K562 (cell line): ENCODE results near the gene NEMP1. TPM values are rescaled to one million over a fixed set of nuclear protein-coding genes. Genes with fewer than 3 reads are reported as not detected.

Source experiments
- ADNP ChIP-seq: fragments of 200-800 bp; sonication (Bioruptor generic); IDR thresholded peaks from 2 replicates; pipeline ENCODE4 v1.6.1; 2016; ENCODE audit warnings: missing genetic modification characterization, missing compliant biosample characterization
- BRF2 ChIP-seq: IDR thresholded peaks from 3 replicates; pipeline ENCODE4 v1.6.1; 2011; ENCODE audit warnings: borderline replicate concordance, mild to moderate bottlenecking; ENCODE audit not compliant: insufficient read length, insufficient read depth
- CBFA2T3 ChIP-seq: fragments of 450-650 bp; IDR thresholded peaks from 2 replicates; pipeline ENCODE4 v1.6.1; 2017
- CBX1 ChIP-seq: sonication (generic); IDR thresholded peaks from 2 replicates; pipeline ENCODE4 v1.6.1; 2016; ENCODE audit warnings: antibody characterized with exemption, low read depth, mild to moderate bottlenecking
- CTCFL ChIP-seq: IDR thresholded peaks from 2 replicates; pipeline ENCODE4 v1.6.1; 2011; ENCODE audit warnings: borderline replicate concordance, low read depth, mild to moderate bottlenecking, moderate library complexity, low read length; ENCODE audit not compliant: insufficient read depth, poor library complexity, severe bottlenecking
- ELF2 ChIP-seq: fragments of 250-450 bp; sonication (Bioruptor Pico); IDR thresholded peaks from 2 replicates; pipeline ENCODE4 v1.5.0; 2021; ENCODE audit warnings: mild to moderate bottlenecking
- HDAC1 ChIP-seq, 2 experiments: fragments of 450-650 bp; IDR thresholded peaks; 2 replicates each; pipeline ENCODE4 v1.6.1; 2016 to 2017; ENCODE audit warnings: inconsistent platforms in 1 of 2, mild to moderate bottlenecking in 1 of 2, moderate library complexity in 1 of 2
- HNRNPLL ChIP-seq: fragments of 200-400 bp; formaldehyde crosslinking; IDR thresholded peaks from 2 replicates; pipeline ENCODE4 v1.6.1; 2017; ENCODE audit warnings: low read length, low read depth, mild to moderate bottlenecking; ENCODE audit not compliant: poor library complexity, severe bottlenecking
- MAZ ChIP-seq, 2 experiments: fragments of 450-650 bp in 1 of 2; sonication (generic) in 1 of 2; formaldehyde crosslinking; IDR thresholded peaks in 1 of 2; conservative IDR thresholded peaks in 1 of 2; 2 replicates each; pipeline versions ENCODE4 v1.4.0 to v1.5.0; 2020; ENCODE audit warnings: mild to moderate bottlenecking in 1 of 2, missing genetic modification reagents in 1 of 2
- MCM5 ChIP-seq: fragments of 450-650 bp; IDR thresholded peaks from 2 replicates; pipeline ENCODE4 v1.6.1; 2016; ENCODE audit warnings: low read depth
- NCOA6 ChIP-seq: fragments of 450-650 bp; IDR thresholded peaks from 2 replicates; pipeline ENCODE4 v1.6.1; 2017; ENCODE audit warnings: mild to moderate bottlenecking
- PTTG1 ChIP-seq: fragments of 450-650 bp; IDR thresholded peaks from 2 replicates; pipeline ENCODE4 v1.6.1; 2016; ENCODE audit warnings: low read depth, mild to moderate bottlenecking, missing genetic modification characterization, missing compliant biosample characterization
- SOX6 ChIP-seq: fragments of 450-650 bp; IDR thresholded peaks from 2 replicates; pipeline ENCODE4 v1.6.1; 2014; ENCODE audit warnings: mild to moderate bottlenecking
- SRSF1 ChIP-seq: fragments of 200-400 bp; formaldehyde crosslinking; IDR thresholded peaks from 2 replicates; pipeline ENCODE4 v1.6.1; 2017; ENCODE audit warnings: mild to moderate bottlenecking, low read depth, low read length, moderate library complexity
- STAG1 ChIP-seq: sonication (generic); formaldehyde crosslinking; IDR thresholded peaks from 2 replicates; pipeline ENCODE4 v1.5.0; 2020; ENCODE audit warnings: missing genetic modification reagents, borderline replicate concordance
- TAF15 ChIP-seq: fragments of 200-400 bp; formaldehyde crosslinking; IDR thresholded peaks from 2 replicates; pipeline ENCODE4 v1.6.1; 2017; ENCODE audit warnings: mild to moderate bottlenecking, low read depth, low read length, moderate library complexity
- THAP12 ChIP-seq: fragments of 250-450 bp; sonication (Bioruptor Pico); IDR thresholded peaks from 2 replicates; pipeline ENCODE4 v1.9.0; 2021; ENCODE audit warnings: mild to moderate bottlenecking, inconsistent platforms
- TOE1 ChIP-seq, 2 experiments: fragments of 450-650 bp in 1 of 2; sonication (generic) in 1 of 2; formaldehyde crosslinking in 1 of 2; IDR thresholded peaks; 2 replicates each; pipeline versions ENCODE4 v1.7.1 to v1.8.0; 2016 to 2022; ENCODE audit warnings: borderline replicate concordance in 2 of 2, mild to moderate bottlenecking in 2 of 2, antibody characterized with exemption in 1 of 2, inconsistent platforms in 1 of 2, low read depth in 1 of 2, missing genetic modification reagents in 1 of 2, moderate library complexity in 1 of 2
- ZBTB8A ChIP-seq: fragments of 450-650 bp; IDR thresholded peaks from 2 replicates; pipeline ENCODE4 v1.6.1; 2018; ENCODE audit warnings: mild to moderate bottlenecking, moderate library complexity; ENCODE audit not compliant: partially characterized antibody
- ZFP36 ChIP-seq: fragments of 150-350 bp; IDR thresholded peaks from 2 replicates; pipeline ENCODE4 v1.6.1; 2018; ENCODE audit warnings: low read length, low read depth; ENCODE audit not compliant: partially characterized antibody
- ZNF561 ChIP-seq: fragments of 450-650 bp; formaldehyde crosslinking; conservative IDR thresholded peaks from 2 replicates; pipeline ENCODE4 v1.4.0; 2020; ENCODE audit warnings: mild to moderate bottlenecking, moderate library complexity
- ZNF644 ChIP-seq: fragments of 200-800 bp; sonication (Bioruptor generic); IDR thresholded peaks from 2 replicates; pipeline ENCODE4 v1.6.1; 2016; ENCODE audit warnings: low read depth, missing genetic modification characterization, missing compliant biosample characterization
- ZNF766 ChIP-seq: fragments of 200-800 bp; sonication (Bioruptor generic); conservative IDR thresholded peaks from 2 replicates; pipeline ENCODE4 v1.6.1; 2016; ENCODE audit warnings: missing genetic modification characterization, missing compliant biosample characterization
- polyA plus RNA-seq, 8 experiments: library from polyadenylated mRNA; depleted of rRNA in 4 of 8; stranded (reverse) in 5 of 8; unstranded in 3 of 8; fragments of >200 nt; fragmentation: Nextera tagmentation in 2 of 8; fragmentation: Illumina TruSeq in 1 of 8; extraction: Ambion mirVana in 2 of 8; extraction: Trizol in 1 of 8; gene quantifications; 2 replicates each; pipeline versions ENCODE4 v1.2.1 to v1.2.3, GENCODE V29; 2011 to 2014; ENCODE audit warnings: inconsistent platforms in 1 of 8, missing spikeins in 1 of 8
- total RNA-seq, 7 experiments: library from RNA; depleted of rRNA in 6 of 7; stranded (reverse); fragments of >200 nt in 6 of 7; fragmentation: Illumina TruSeq in 2 of 7; extraction: Trizol in 2 of 7; gene quantifications; 2 replicates each; pipeline versions ENCODE4 v1.2.1 to v1.2.3, GENCODE V29; 2011 to 2021; ENCODE audit warnings: low replicate concordance in 1 of 7

Gene NEMP1
- total and polyA plus RNA-seq, 9 of the 15 experiments (the other 6 are each of a cell fraction or from before 2014, with no cell fraction given), result 9.5 to 82.2 (median 41.2) TPM

GRCh38 chr12:57005980-57006808 is 72.4 kb downstream of the NEMP1 start, which contains the start of gene ZBTB39 (continued):
- TF ChIP-seq MCM5, result no peak
- no peak for TF ChIP-seq ZBTB8A
- no peak for TF ChIP-seq CBX1
- peak; percentile 92 for TF ChIP-seq CTCFL
- TF ChIP-seq SRSF1, result no peak
- no peak for TF ChIP-seq ZFP36
- no peak for TF ChIP-seq PTTG1 (tag)
- no peak for TF ChIP-seq TOE1 (IDR thresholded peaks at IDR 0.05; ENCODE audit: borderline replicate concordance)
- no peak for TF ChIP-seq TOE1 (CRISPR knock-in tag; IDR thresholded peaks at IDR 0.05; ENCODE audit: borderline replicate concordance, low read depth)
- TF ChIP-seq HNRNPLL, result no peak
- peak; percentile 52; the same call in 1 of the 2 replicates for TF ChIP-seq THAP12 (CRISPR knock-in tag)
- no peak for TF ChIP-seq ELF2 (CRISPR knock-in tag)
- TF ChIP-seq CBFA2T3, result no peak
- no peak for TF ChIP-seq ADNP (tag)
- no peak for TF ChIP-seq HDAC1 (IDR thresholded peaks at IDR 0.05)
- TF ChIP-seq ZNF561 (CRISPR knock-in tag), result no peak
- TF ChIP-seq BRF2, result no peak
- no peak for TF ChIP-seq ZNF766 (CRISPR knock-in tag)
- no peak for TF ChIP-seq ZNF644 (tag)
- TF ChIP-seq MAZ (CRISPR knock-in tag; conservative IDR thresholded peaks at IDR 0.05 in 1 of 2, IDR thresholded peaks at IDR 0.05 in 1 of 2), result peak; percentile 37 to 45; a peak in 2 of 4 replicates
- TF ChIP-seq TAF15, result no peak
- no peak for TF ChIP-seq STAG1
- no peak for TF ChIP-seq SOX6
- no peak for TF ChIP-seq NCOA6
